Measurements from ENCODE around the gene SCAMP1.

DNA sequence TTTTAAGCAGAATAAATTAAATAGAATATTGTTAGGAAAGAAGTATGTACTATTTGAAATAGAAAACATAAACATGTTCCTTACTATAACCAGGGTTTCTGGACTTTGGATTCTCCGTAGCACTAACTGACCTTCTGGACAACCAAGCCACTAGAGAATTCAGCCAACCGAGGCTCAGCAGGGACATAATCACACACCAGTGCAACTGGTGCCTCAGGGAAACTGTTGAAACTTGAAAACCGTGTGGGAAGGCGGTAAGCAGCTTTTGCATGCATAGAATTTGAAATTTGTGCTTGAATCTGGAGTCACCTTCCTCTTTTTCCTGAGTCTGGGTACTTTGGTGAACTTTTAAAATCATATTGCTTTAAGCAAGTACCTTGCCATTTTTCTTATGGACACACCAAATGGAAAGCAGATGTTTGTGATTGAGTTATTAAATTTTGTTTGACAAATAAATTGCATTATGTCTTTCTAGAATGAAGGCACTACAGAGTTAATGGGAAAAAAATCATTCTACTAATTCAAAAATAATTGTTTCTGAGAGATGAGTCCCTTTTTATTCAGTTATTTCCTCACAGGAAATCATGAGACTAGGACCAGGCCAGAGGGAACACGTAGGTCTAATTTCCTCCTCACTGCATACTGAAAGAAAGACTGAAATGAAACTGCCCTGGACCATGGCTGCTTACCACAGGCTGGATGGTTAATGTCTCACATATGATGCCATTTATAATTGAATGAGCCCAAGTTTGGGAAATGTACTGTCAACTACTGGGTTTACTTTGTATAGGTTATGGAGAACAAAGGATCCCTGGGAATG is 20.6 kb upstream of the SCAMP1 start:
- no peak for TF ChIP-seq TAF1 (IDR thresholded peaks at IDR 0.05; ENCODE audit: borderline replicate concordance, low read depth, low read length)
- no peak for TF ChIP-seq RAD21 (IDR thresholded peaks at IDR 0.05; ENCODE audit: low read length)
- TF ChIP-seq, protein P1, sequence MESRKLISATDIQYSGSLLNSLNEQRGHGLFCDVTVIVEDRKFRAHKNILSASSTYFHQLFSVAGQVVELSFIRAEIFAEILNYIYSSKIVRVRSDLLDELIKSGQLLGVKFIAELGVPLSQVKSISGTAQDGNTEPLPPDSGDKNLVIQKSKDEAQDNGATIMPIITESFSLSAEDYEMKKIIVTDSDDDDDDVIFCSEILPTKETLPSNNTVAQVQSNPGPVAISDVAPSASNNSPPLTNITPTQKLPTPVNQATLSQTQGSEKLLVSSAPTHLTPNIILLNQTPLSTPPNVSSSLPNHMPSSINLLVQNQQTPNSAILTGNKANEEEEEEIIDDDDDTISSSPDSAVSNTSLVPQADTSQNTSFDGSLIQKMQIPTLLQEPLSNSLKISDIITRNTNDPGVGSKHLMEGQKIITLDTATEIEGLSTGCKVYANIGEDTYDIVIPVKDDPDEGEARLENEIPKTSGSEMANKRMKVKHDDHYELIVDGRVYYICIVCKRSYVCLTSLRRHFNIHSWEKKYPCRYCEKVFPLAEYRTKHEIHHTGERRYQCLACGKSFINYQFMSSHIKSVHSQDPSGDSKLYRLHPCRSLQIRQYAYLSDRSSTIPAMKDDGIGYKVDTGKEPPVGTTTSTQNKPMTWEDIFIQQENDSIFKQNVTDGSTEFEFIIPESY (IDR thresholded peaks at IDR 0.05; ENCODE audit: borderline replicate concordance, low read depth): no peak
- TF ChIP-seq, protein P2, sequence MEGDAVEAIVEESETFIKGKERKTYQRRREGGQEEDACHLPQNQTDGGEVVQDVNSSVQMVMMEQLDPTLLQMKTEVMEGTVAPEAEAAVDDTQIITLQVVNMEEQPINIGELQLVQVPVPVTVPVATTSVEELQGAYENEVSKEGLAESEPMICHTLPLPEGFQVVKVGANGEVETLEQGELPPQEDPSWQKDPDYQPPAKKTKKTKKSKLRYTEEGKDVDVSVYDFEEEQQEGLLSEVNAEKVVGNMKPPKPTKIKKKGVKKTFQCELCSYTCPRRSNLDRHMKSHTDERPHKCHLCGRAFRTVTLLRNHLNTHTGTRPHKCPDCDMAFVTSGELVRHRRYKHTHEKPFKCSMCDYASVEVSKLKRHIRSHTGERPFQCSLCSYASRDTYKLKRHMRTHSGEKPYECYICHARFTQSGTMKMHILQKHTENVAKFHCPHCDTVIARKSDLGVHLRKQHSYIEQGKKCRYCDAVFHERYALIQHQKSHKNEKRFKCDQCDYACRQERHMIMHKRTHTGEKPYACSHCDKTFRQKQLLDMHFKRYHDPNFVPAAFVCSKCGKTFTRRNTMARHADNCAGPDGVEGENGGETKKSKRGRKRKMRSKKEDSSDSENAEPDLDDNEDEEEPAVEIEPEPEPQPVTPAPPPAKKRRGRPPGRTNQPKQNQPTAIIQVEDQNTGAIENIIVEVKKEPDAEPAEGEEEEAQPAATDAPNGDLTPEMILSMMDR (IDR thresholded peaks at IDR 0.05): no peak
- TF ChIP-seq FOXJ3 (CRISPR knock-in tag; IDR thresholded peaks at IDR 0.05): no peak
- TF ChIP-seq, protein P3, sequence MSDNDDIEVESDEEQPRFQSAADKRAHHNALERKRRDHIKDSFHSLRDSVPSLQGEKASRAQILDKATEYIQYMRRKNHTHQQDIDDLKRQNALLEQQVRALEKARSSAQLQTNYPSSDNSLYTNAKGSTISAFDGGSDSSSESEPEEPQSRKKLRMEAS (IDR thresholded peaks at IDR 0.05; ENCODE audit: low read depth): no peak
- TF ChIP-seq NFIC (IDR thresholded peaks at IDR 0.05; ENCODE audit: borderline replicate concordance): no peak
- no peak for TF ChIP-seq SMC3 (IDR thresholded peaks at IDR 0.05; ENCODE audit: low read depth, low read length)
- no peak for TF ChIP-seq POLR2AphosphoS5 (IDR thresholded peaks at IDR 0.05; ENCODE audit: low read depth, low read length)
- TF ChIP-seq YY1 (IDR thresholded peaks at IDR 0.05; ENCODE audit: low read depth): no peak
- TF ChIP-seq CHD2 (IDR thresholded peaks at IDR 0.05; ENCODE audit: low read length, partially characterized antibody): peak; percentile 10
- no peak for TF ChIP-seq MXI1 (IDR thresholded peaks at IDR 0.05; ENCODE audit: low read depth, low read length)
- TF ChIP-seq, protein P4, sequence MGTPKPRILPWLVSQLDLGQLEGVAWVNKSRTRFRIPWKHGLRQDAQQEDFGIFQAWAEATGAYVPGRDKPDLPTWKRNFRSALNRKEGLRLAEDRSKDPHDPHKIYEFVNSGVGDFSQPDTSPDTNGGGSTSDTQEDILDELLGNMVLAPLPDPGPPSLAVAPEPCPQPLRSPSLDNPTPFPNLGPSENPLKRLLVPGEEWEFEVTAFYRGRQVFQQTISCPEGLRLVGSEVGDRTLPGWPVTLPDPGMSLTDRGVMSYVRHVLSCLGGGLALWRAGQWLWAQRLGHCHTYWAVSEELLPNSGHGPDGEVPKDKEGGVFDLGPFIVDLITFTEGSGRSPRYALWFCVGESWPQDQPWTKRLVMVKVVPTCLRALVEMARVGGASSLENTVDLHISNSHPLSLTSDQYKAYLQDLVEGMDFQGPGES (IDR thresholded peaks at IDR 0.05; ENCODE audit: low read depth, low read length): no peak
- no peak for TF ChIP-seq GABPA (IDR thresholded peaks at IDR 0.05; ENCODE audit: low read depth)
